Lower leg skin (tissue), 4 donors: ENCODE data around the gene SDK2. TPM values are rescaled to one million over a fixed set of nuclear protein-coding genes. Genes with fewer than 3 reads are reported as not detected.

ENCODE experiments used
- DNase-seq, 2 donors: peaks; one replicate each; pipeline ENCODE4 v3.0.0-alpha.2; 2019; ENCODE audit warnings: low spot score in 2 of 2
- H3K4me3 ChIP-seq: fragments of 200-600 bp; sonication (generic); 2 replicates; pipeline ENCODE4 v1.5.1; 2017; ENCODE audit warnings: mild to moderate bottlenecking, low read depth; ENCODE audit not compliant: poor library complexity, severe bottlenecking
- CTCF ChIP-seq, 3 donors: fragments of 450-650 bp; IDR thresholded peaks; one replicate each; pipeline ENCODE4 v1.5.1; 2016; ENCODE audit warnings: antibody characterized with exemption in 3 of 3, mild to moderate bottlenecking in 3 of 3, moderate library complexity in 2 of 3
- POLR2A ChIP-seq, 2 donors: fragments of 450-650 bp; IDR thresholded peaks; one replicate each; pipeline ENCODE4 v1.6.1; 2016 to 2017; ENCODE audit warnings: antibody characterized with exemption in 2 of 2, mild to moderate bottlenecking in 1 of 2, moderate library complexity in 1 of 2
- WGBS, 2 donors: methylation state at CpG; one replicate each; pipeline ENCODE4 v1.1.5; 2018; 5-methylcytosine and 5-hydroxymethylcytosine counted together
- intact Hi-C: fragments of 100-400 bp; cut with DNase I; formaldehyde crosslinking; loops from one replicate; pipeline ENCODE4 v1.15.0; 2023; ENCODE audit warnings: low total_unique reads
- total RNA-seq, 4 donors: library from RNA; depleted of rRNA; stranded (reverse); fragments of >200 nt; gene quantifications; one replicate each; pipeline ENCODE4 v1.1.0, GENCODE V29; 2016

SDK2 gene
- total RNA-seq, 4 donors from 2014 or later, result 1.5 to 4.4 (median 1.6) TPM

DNA sequence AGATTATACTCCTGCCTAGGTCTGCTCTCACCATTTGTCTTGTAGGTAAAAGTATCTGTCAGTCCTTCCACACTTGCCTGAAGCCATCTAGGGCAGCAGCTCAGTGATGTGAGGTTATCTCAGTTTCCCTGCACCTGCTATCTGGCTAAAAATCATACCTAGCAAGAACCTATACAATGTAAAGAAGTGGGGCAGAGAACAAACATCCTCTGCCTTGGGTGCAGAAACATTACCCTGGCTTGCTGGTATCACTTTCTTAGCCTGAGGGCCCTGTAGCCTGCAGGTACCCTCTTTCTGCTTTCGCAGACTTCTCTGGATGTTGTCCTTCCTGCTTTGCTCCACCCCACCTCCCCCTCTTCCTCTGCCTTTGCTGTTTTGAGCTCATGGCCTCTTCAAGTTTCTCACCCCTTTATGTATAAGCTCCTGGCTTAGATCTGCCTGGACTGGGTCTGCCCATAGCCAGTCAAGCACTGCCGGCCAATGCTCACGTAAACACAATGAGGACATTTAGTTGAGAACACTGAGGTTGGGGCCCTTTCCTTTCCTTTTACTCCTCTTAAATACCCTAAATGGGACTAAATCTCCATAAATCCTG lies 8.7 kb upstream of the SDK2 start:
- TF ChIP-seq CTCF (IDR thresholded peaks at IDR 0.05) (no peak), POLR2A (IDR thresholded peaks at IDR 0.05) (no peak)
- peak in 1 of 2 donors; percentile 68 for DNase-seq
- WGBS, 2 donors, result 65 to 80% methylated on average over 3 of the region's 3 CpGs
- no peak overlapping the region for H3K4me3 ChIP-seq
- intact Hi-C loops, result no loop called here

DNA sequence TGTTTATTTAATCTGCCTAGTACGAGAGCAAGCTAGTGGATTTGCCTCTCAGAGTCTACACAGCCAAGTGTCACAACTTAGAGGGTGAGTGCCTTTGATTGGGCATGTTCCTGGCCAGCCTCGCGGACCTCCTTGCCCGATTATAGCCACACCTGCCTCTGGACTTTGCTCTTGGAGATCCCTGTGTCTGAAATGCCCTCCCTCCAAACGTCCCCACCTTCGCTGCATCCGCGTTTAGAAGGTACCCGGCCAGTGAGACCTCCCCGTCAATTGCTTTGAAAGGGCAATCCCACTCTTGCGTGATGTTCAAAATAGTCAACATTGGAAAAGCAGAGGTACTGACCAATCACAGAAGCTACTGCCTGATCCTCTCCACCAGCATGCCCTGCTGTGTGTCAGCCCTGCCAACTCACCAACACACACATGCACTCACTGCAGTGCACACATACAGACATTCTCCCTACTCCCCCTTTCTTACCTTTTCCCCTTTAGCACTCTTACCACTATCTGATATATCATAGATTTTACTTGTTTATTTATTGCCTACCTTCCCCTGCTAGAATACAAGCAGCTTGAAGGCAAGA lies 6.5 kb upstream of the SDK2 start:
- WGBS, 2 donors, result 89 to 92% methylated on average over 11 of the region's 11 CpGs
- TF ChIP-seq CTCF (IDR thresholded peaks at IDR 0.05), result no peak
- no peak overlapping the region for H3K4me3 ChIP-seq
- intact Hi-C loops, result no loop called here
- peak in 1 of 2 donors; percentile 69 for DNase-seq

- WGBS, 2 donors, result 42 to 47% methylated on average over 2 of the region's 2 CpGs
Measured at GRCh38 chr17:73650140-73650539, 5.9 kb upstream of the SDK2 start.

GRCh38 chr17:73648974-73649373 lies 4.7 kb upstream of the SDK2 start:
- H3K4me3 ChIP-seq, result no peak overlapping the region
- intact Hi-C loops, result no loop called here
- 88 to 95% methylated on average over 3 of the region's 3 CpGs for WGBS, 2 donors
- TF ChIP-seq CTCF (IDR thresholded peaks at IDR 0.05), result no peak
- TF ChIP-seq POLR2A (IDR thresholded peaks at IDR 0.05), result no peak
- DNase-seq, result no peak

More at GRCh38 chr17:73650140-73650539, 5.9 kb upstream of the SDK2 start:
- no peak for TF ChIP-seq CTCF (IDR thresholded peaks at IDR 0.05)
- TF ChIP-seq POLR2A (IDR thresholded peaks at IDR 0.05), result no peak
- intact Hi-C loops, result no loop called here
- DNase-seq, result peak in 1 of 2 donors; percentile 34
- no peak overlapping the region for H3K4me3 ChIP-seq

DNA sequence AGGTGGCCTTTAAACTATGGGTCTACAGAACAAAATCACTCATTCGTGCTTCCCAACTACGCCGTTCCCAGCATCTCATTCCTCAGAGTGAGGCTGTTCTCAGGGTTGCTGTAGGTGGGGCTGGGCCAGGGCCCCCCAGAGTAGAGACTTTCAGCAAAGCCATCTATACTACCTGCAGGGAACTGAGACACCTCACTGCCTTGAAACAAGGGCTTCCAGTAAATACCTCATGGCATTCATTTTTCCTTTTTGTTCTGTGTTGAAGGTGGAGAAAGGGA lies 4.2 kb upstream of the SDK2 start:
- DNase-seq, result peak in 1 of 2 donors; percentile 78
- intact Hi-C loops, result no loop called here
- TF ChIP-seq POLR2A (IDR thresholded peaks at IDR 0.05), result no peak
- no peak for TF ChIP-seq CTCF (IDR thresholded peaks at IDR 0.05)
- no peak overlapping the region for H3K4me3 ChIP-seq
- 92 to 94% methylated on average over 3 of the region's 3 CpGs for WGBS, 2 donors
